Thyroid gland (tissue), 4 donors: Measurements from ENCODE around the gene TBCCD1. TPM values are rescaled to one million over a fixed set of nuclear protein-coding genes. Genes with fewer than 3 reads are reported as not detected.

Experiments
- DNase-seq, 2 donors: peaks; one replicate each; pipeline ENCODE4 v3.0.0-alpha.2; 2019
- H3K27ac ChIP-seq, 3 donors: fragments of 200-600 bp; sonication (generic); 1 replicate in 2 of 3; 2 replicates in 1 of 3; pipeline ENCODE4 v1.5.1; 2016 to 2019; ENCODE audit warnings: mild to moderate bottlenecking in 1 of 3, moderate library complexity in 1 of 3
- H3K27me3 ChIP-seq: fragments of 200-600 bp; sonication (generic); one replicate; pipeline ENCODE4 v1.5.1; 2019
- H3K36me3 ChIP-seq, 2 donors: fragments of 200-600 bp; sonication (generic); one replicate each; pipeline ENCODE4 v1.5.1; 2016 to 2019
- H3K4me1 ChIP-seq, 2 donors: fragments of 200-600 bp; sonication (generic); one replicate each; pipeline ENCODE4 v1.5.1; 2017 to 2019
- H3K4me3 ChIP-seq, 3 donors: fragments of 200-600 bp; sonication (generic); replicated peaks in 1 of 3; 1 replicate in 2 of 3; 2 replicates in 1 of 3; pipeline ENCODE4 v1.5.1; 2016; ENCODE audit warnings: mild to moderate bottlenecking in 1 of 3
- H3K9me3 ChIP-seq: fragments of 200-600 bp; sonication (generic); one replicate; pipeline ENCODE4 v1.5.1; 2017
- CTCF ChIP-seq, 6 experiments: fragments of 200-600 bp in 3 of 6; fragments of 450-650 bp in 3 of 6; sonication (generic) in 3 of 6; IDR thresholded peaks; one replicate each; pipeline ENCODE4 v1.5.1; 2016 to 2019; ENCODE audit warnings: antibody characterized with exemption in 6 of 6, mild to moderate bottlenecking in 2 of 6, inconsistent platforms in 1 of 6, moderate library complexity in 1 of 6
- POLR2A ChIP-seq, 2 donors: fragments of 450-650 bp; IDR thresholded peaks; one replicate each; pipeline ENCODE4 v1.6.1; 2017; ENCODE audit warnings: antibody characterized with exemption in 2 of 2, mild to moderate bottlenecking in 2 of 2, moderate library complexity in 1 of 2
- WGBS, 2 donors: methylation state at CpG; one replicate each; pipeline ENCODE4 v1.1.5; 2017; 5-methylcytosine and 5-hydroxymethylcytosine counted together
- intact Hi-C: fragments of 100-400 bp; cut with DNase I; formaldehyde crosslinking; loops from one replicate; pipeline ENCODE4 v1.15.1; 2023
- total RNA-seq, 4 donors: library from RNA; depleted of rRNA; stranded (reverse); fragments of >200 nt; gene quantifications; one replicate each; pipeline ENCODE4 v1.2.3, GENCODE V29; 2016

The TBCCD1 gene
- total RNA-seq, 4 donors from 2014 or later = 20.8 to 24.3 (median 21.6) TPM

GRCh38 chr3:186613637-186614265 lies 46.6 kb upstream of the TBCCD1 start:
- TF ChIP-seq POLR2A (IDR thresholded peaks at IDR 0.05) (no peak), CTCF (IDR thresholded peaks at IDR 0.05) (no peak)
- no peak overlapping the region for H3K4me3 ChIP-seq
- H3K4me1 ChIP-seq = peaks cover 3 to 9% of the 10 kb centered on the region in 2 donors
- no peaks in the 10 kb centered on the region for H3K9me3 ChIP-seq
- no peaks in the 10 kb centered on the region for H3K27me3 ChIP-seq
- DNase-seq = no peak
- intact Hi-C loops = loop anchor here (10.0 kb wide), 1 partner anchor 141 kb away; no protein-coding TSS in a partner anchor
- WGBS, 2 donors = 43 to 44% methylated on average over 4 of the region's 4 CpGs
- H3K27ac ChIP-seq = no peak overlapping the region
- H3K36me3 ChIP-seq = no peaks in the 10 kb centered on the region

GRCh38 chr3:186612721-186613636 lies 45.8 kb upstream of the TBCCD1 start, which contains the start of gene AHSG:
AHSG (plus strand) TSS chr3:186613060; CDS start chr3:186613142, 82 bp downstream.
- H3K36me3 ChIP-seq = no peaks in the 10 kb centered on the region
- no peak within 1 kb of the TSS for H3K4me3 ChIP-seq
- H3K27me3 ChIP-seq = no peaks in the 10 kb centered on the region
- TF ChIP-seq POLR2A (IDR thresholded peaks at IDR 0.05) = no peak
- TF ChIP-seq CTCF (IDR thresholded peaks at IDR 0.05) = no peak
- peaks cover 3 to 9% of the 10 kb centered on the region in 2 donors for H3K4me1 ChIP-seq
- DNase-seq = no peak
- H3K27ac ChIP-seq = no peak within 1 kb of the TSS
- 83 to 91% methylated on average over 7 of the region's 7 CpGs for WGBS, 2 donors
- intact Hi-C loops = loop anchor here (10.0 kb wide), 1 partner anchor 142 kb away; no protein-coding TSS in a partner anchor
- no peaks in the 10 kb centered on the region for H3K9me3 ChIP-seq

- intact Hi-C loops = loop anchor here (10.0 kb wide), 1 partner anchor 143 kb away; no protein-coding TSS in a partner anchor
These were observed 44.9 kb upstream of the TBCCD1 start for GRCh38 chr3:186612065-186612464.

GRCh38 chr3:186609247-186609868 lies 42.2 kb upstream of the TBCCD1 start:
- intact Hi-C loops = no loop called here
- Histone ChIP-seq H3K27me3 (no peaks in the 10 kb centered on the region), H3K4me1 (no peaks in the 10 kb centered on the region), H3K27ac (no peak overlapping the region), H3K9me3 (no peaks in the 10 kb centered on the region), H3K36me3 (no peaks in the 10 kb centered on the region), H3K4me3 (no peak overlapping the region)
- WGBS, 2 donors = 90 to 93% methylated on average over 8 of the region's 8 CpGs
- DNase-seq = no peak
- TF ChIP-seq POLR2A (IDR thresholded peaks at IDR 0.05) (no peak), CTCF (IDR thresholded peaks at IDR 0.05) (peak in 1 of 6 experiments; percentile 5)

More at GRCh38 chr3:186612065-186612464, 44.9 kb upstream of the TBCCD1 start:
- Histone ChIP-seq H3K4me1 (peaks cover 0 to 5% of the 10 kb centered on the region in 2 donors), H3K9me3 (no peaks in the 10 kb centered on the region), H3K27me3 (no peaks in the 10 kb centered on the region), H3K27ac (no peak overlapping the region), H3K36me3 (no peaks in the 10 kb centered on the region), H3K4me3 (no peak overlapping the region)
- no peak for DNase-seq
- no peak for TF ChIP-seq POLR2A (IDR thresholded peaks at IDR 0.05)
- no peak for TF ChIP-seq CTCF (IDR thresholded peaks at IDR 0.05)
- 43 to 58% methylated on average over 5 of the region's 5 CpGs for WGBS, 2 donors
